ENCODE data around the gene CCDC71L. TPM values are rescaled to one million over a fixed set of nuclear protein-coding genes. Genes with fewer than 3 reads are reported as not detected.

Gene CCDC71L
- total RNA-seq, 1 experiment from 2014 or later = 7.1 TPM

GRCh38 chr7:106646256-106646655, 14.7 kb downstream of the CCDC71L start:
- Histone ChIP-seq H3K36me3 (no peaks in the 10 kb centered on the region), H3K27ac (no peak overlapping the region), H3K27me3 (no peaks in the 10 kb centered on the region), H3K4me3 (no peak overlapping the region), H3K4me1 (no peaks in the 10 kb centered on the region), H3K9me3 (replicated peaks) (no peaks in the 10 kb centered on the region)
- no peak for DNase-seq

GRCh38 chr7:106644999-106645398, 16.0 kb downstream of the CCDC71L start:
- Histone ChIP-seq H3K4me1 (no peaks in the 10 kb centered on the region), H3K4me3 (no peak overlapping the region), H3K9me3 (replicated peaks) (no peaks in the 10 kb centered on the region), H3K27me3 (no peaks in the 10 kb centered on the region), H3K27ac (no peak overlapping the region), H3K36me3 (no peaks in the 10 kb centered on the region)
- no peak for DNase-seq

- no peaks in the 10 kb centered on the region for H3K9me3 ChIP-seq (replicated peaks)
- no peaks in the 10 kb centered on the region for H3K4me1 ChIP-seq
- H3K27me3 ChIP-seq = no peaks in the 10 kb centered on the region
- no peaks in the 10 kb centered on the region for H3K36me3 ChIP-seq
- no peak overlapping the region for H3K4me3 ChIP-seq
- H3K27ac ChIP-seq = no peak overlapping the region
- no peak for DNase-seq
Measured at GRCh38 chr7:106643216-106644000, 17.6 kb downstream of the CCDC71L start.

DNA sequence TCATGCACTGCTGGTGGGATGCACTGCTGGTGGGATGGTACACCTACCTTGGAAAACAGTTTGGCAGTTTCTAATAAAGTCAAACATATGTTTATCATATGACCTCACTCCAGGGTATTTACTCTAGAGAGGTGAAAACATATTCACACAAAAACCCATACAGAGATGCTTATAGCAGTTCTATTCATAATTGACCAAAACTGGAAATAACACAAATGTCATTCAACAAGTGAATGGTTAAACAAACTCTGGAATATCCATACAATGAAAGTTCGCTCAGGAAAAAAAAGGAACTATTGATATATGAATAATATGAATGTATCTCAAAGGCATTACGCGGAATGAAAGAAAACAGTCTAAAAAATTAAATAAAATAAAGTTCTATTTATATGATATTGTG, 19.5 kb downstream of the CCDC71L start:
- no peaks in the 10 kb centered on the region for H3K27me3 ChIP-seq
- H3K27ac ChIP-seq = no peak overlapping the region
- DNase-seq = no peak
- no peak overlapping the region for H3K4me3 ChIP-seq
- H3K4me1 ChIP-seq = no peaks in the 10 kb centered on the region
- H3K9me3 ChIP-seq (replicated peaks) = no peaks in the 10 kb centered on the region
- no peaks in the 10 kb centered on the region for H3K36me3 ChIP-seq

DNA sequence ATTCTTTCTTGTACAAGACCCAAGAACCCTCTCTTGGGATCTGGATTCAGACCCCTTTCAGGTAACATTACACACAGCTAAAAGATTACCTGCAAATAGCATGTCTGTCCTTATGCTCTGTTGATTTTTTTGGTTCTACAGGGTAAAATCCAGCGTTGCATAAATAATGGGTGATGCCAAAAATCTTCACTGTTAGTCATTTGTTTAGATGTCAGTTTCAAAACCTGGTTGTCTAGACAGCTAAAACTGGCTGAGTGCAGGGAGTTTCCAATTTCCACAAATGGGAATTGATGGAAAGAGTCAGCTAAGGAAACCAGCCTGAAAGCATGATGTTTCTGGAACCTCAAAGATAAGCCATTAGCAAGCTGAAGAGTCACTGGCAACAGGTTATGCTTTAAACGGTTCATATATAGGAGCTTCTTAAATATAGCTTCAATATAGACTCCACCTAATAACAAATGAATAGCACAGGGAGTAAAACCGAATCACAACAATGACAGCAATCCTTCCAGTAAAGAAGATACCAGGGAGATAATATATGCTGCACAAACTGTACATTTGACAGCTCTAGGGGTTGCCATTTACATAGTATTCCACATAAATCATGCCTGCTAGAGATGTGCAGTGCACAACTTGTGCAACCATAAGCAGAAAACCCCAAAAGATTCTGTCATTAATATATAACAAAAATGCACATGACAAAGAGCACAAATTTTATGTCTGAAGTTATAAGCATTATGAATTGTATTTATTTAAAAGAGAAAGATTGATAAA, 20.4 kb downstream of the CCDC71L start:
- no peaks in the 10 kb centered on the region for H3K36me3 ChIP-seq
- no peak for DNase-seq
- H3K4me3 ChIP-seq = no peak overlapping the region
- no peaks in the 10 kb centered on the region for H3K27me3 ChIP-seq
- no peak overlapping the region for H3K27ac ChIP-seq
- no peaks in the 10 kb centered on the region for H3K9me3 ChIP-seq (replicated peaks)
- H3K4me1 ChIP-seq = no peaks in the 10 kb centered on the region

DNA sequence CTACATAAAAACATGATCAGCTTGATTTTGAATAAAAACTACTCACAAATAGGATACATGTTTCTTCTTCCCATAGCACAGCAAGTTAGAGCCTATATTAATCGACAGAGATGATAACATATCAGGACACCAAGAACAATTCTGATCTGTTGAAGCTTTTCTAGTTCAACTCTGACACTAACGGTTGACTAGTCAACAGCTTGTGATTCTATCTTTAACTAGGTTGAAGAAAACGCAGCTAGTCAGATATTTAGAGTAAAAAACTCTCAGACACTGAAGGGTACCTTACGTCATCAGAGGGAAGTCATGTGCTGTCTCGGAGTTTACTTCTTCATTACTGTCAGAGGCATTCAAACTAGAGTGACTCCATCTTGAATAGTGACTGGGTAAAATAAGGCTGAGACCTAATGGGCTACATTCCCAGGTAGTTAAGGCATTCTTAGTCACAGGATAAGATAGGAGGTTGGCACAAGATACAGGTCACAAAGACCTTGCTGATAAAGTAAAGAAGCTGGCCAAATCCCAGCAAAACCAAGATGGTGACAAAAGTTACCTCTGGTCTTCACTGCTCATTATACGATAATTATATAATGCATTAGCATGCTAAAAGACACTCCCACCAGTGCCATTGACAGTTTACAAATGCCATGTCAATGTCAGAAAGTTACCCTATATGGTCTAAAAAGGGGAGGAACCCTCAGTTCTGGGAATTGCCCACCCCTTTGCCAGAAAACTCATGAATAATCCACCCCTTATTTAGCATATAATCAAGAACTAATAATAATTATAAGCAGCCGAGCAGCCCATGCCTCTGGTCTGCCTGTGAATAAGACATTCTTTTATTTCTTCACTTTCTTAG, 21.3 kb downstream of the CCDC71L start:
- DNase-seq = no peak
- H3K36me3 ChIP-seq = no peaks in the 10 kb centered on the region
- no peaks in the 10 kb centered on the region for H3K9me3 ChIP-seq (replicated peaks)
- no peak overlapping the region for H3K4me3 ChIP-seq
- H3K27ac ChIP-seq = no peak overlapping the region
- no peaks in the 10 kb centered on the region for H3K4me1 ChIP-seq
- H3K27me3 ChIP-seq = no peaks in the 10 kb centered on the region; the same call in 1 of the 2 replicates

DNA sequence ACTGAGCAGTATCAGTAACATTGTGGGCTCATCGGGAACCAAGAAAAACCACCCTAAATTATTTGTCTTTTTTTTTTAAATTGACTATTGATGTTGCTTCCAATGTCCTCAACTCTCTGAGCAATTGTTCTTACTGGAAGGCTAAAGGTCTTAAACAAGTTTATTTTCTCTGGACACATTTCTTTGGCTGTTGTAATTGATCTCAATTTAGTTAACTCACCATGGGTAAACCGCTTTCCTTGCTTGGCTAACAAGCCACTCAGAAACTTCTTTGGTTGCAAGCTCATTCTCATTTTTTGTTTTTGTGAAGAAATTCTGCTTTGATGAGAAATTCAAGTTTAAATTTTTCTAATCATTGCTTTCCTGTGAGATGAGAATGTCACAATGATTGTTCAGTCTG, 25.5 kb downstream of the CCDC71L start:
- no peaks in the 10 kb centered on the region for H3K4me1 ChIP-seq
- no peak overlapping the region for H3K27ac ChIP-seq
- H3K4me3 ChIP-seq = no peak overlapping the region
- H3K9me3 ChIP-seq (replicated peaks) = no peaks in the 10 kb centered on the region
- no peak for DNase-seq
- H3K27me3 ChIP-seq = no peaks in the 10 kb centered on the region; the same call in 1 of the 2 replicates
- H3K36me3 ChIP-seq = no peaks in the 10 kb centered on the region

GRCh38 chr7:106634958-106635357, 26.0 kb downstream of the CCDC71L start:
- H3K4me1 ChIP-seq = no peaks in the 10 kb centered on the region
- no peaks in the 10 kb centered on the region for H3K9me3 ChIP-seq (replicated peaks)
- H3K36me3 ChIP-seq = no peaks in the 10 kb centered on the region
- DNase-seq = no peak
- H3K27ac ChIP-seq = no peak overlapping the region
- H3K4me3 ChIP-seq = no peak overlapping the region
- H3K27me3 ChIP-seq = no peaks in the 10 kb centered on the region; the same call in 1 of the 2 replicates

GRCh38 chr7:106630648-106631047, 30.3 kb downstream of the CCDC71L start:
- Histone ChIP-seq H3K4me3 (no peak overlapping the region), H3K4me1 (no peaks in the 10 kb centered on the region), H3K27me3 (no peaks in the 10 kb centered on the region; the same call in 1 of the 2 replicates), H3K36me3 (no peaks in the 10 kb centered on the region), H3K27ac (no peak overlapping the region), H3K9me3 (replicated peaks) (no peaks in the 10 kb centered on the region)
- DNase-seq = no peak

GRCh38 chr7:106629516-106629915, 31.4 kb downstream of the CCDC71L start:
- Histone ChIP-seq H3K9me3 (replicated peaks) (no peaks in the 10 kb centered on the region), H3K4me3 (no peak overlapping the region), H3K36me3 (no peaks in the 10 kb centered on the region), H3K4me1 (no peaks in the 10 kb centered on the region), H3K27me3 (no peaks in the 10 kb centered on the region), H3K27ac (no peak overlapping the region)
- DNase-seq = no peak

- Histone ChIP-seq H3K36me3 (no peaks in the 10 kb centered on the region), H3K9me3 (replicated peaks) (no peaks in the 10 kb centered on the region; the same call in 1 of the 2 replicates), H3K27me3 (no peaks in the 10 kb centered on the region), H3K4me1 (no peaks in the 10 kb centered on the region), H3K27ac (no peak overlapping the region), H3K4me3 (no peak overlapping the region)
- DNase-seq = no peak
Measured at GRCh38 chr7:106626376-106627164, 34.4 kb downstream of the CCDC71L start.

DNA sequence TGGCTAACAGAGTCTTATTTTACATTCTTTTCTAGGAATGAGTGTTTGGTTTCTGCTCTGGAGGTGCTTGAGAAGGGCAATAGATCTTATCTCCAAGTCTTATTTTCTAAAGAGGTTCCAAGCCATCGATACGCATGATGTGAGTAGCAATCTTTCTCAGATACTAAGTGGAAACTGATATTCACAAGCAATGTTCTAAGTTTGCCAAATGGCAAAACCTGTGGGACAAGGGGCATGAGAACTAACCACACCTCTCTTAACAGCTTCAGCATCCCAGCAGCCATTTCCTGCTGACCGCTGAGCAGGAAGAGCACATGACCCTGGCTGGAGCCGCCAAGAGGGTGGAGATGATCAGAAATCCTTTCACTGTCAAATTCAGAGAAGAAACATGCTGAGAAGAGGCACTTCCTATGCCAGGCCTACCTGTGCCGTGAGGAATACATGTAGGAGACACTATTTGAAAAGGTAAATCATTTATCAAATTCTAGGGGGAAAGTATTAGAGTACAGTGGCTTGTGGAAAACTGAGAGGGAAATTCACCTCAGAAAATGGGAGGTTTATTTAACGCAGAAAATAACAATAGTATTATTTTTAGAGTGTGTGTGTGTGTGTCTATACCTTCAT, 35.2 kb downstream of the CCDC71L start:
- Histone ChIP-seq H3K4me1 (no peaks in the 10 kb centered on the region), H3K4me3 (no peak overlapping the region), H3K27me3 (no peaks in the 10 kb centered on the region), H3K9me3 (replicated peaks) (no peaks in the 10 kb centered on the region; the same call in 1 of the 2 replicates), H3K36me3 (no peaks in the 10 kb centered on the region), H3K27ac (no peak overlapping the region)
- no peak for DNase-seq

DNA sequence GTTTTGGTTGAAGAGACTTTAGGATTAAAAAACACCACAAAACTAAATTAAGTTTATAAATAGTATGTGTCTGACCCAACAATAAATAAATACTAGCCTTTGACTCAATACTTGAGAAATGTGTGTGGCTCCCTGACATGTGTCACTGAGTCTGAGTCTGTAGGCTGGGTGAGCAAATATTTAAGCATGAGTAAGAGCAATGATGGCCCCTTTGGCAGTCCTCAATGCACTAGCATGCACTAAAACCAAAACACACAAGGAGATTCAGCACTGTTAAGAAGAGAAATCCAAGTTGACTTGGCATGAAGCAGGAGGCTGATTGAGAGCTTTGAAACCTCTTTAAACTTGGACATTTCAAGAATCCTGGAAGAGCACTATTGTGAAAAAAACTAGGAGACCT, 37.1 kb downstream of the CCDC71L start:
- Histone ChIP-seq H3K27ac (no peak overlapping the region), H3K4me1 (no peaks in the 10 kb centered on the region), H3K27me3 (no peaks in the 10 kb centered on the region), H3K36me3 (no peaks in the 10 kb centered on the region), H3K4me3 (no peak overlapping the region), H3K9me3 (replicated peaks) (no peaks in the 10 kb centered on the region; the same call in 1 of the 2 replicates)
- no peak for DNase-seq

- DNase-seq = no peak
- Histone ChIP-seq H3K9me3 (replicated peaks) (no peaks in the 10 kb centered on the region; the same call in 1 of the 2 replicates), H3K36me3 (no peaks in the 10 kb centered on the region), H3K27ac (no peak overlapping the region), H3K4me3 (no peak overlapping the region), H3K27me3 (no peaks in the 10 kb centered on the region), H3K4me1 (no peaks in the 10 kb centered on the region)
Measured at GRCh38 chr7:106623315-106623660, 37.7 kb downstream of the CCDC71L start.

Data from SJCRH30 (cell line).